Neutrophil (primary cell): ENCODE data around the gene C3orf22.
A peak's percentile ranks its signal among the peaks of the same experiment; 100 is the strongest.

Source experiments
- H3K27ac ChIP-seq: fragments of 200-600 bp; sonication (generic); 2 replicates; pipeline ENCODE4 v1.5.1; 2016; ENCODE audit warnings: mild to moderate bottlenecking, moderate library complexity
- H3K27me3 ChIP-seq: fragments of 200-600 bp; sonication (generic); 2 replicates; pipeline ENCODE4 v1.6.0; 2016; ENCODE audit warnings: mild to moderate bottlenecking
- H3K36me3 ChIP-seq: fragments of 200-600 bp; sonication (generic); 2 replicates; pipeline ENCODE4 v1.5.1; 2017
- H3K4me1 ChIP-seq, 2 experiments: fragments of 200-600 bp in 1 of 2; sonication (generic) in 1 of 2; 1 replicate in 1 of 2; 2 replicates in 1 of 2; pipeline versions ENCODE4 v1.5.1 to v1.6.1; 2013 to 2016; ENCODE audit warnings: low read depth in 1 of 2, low read length in 1 of 2, mild to moderate bottlenecking in 1 of 2, moderate library complexity in 1 of 2; ENCODE audit not compliant: control insufficient read depth in 1 of 2, insufficient read depth in 1 of 2
- H3K4me3 ChIP-seq, 2 experiments: fragments of 200-600 bp in 1 of 2; sonication (generic) in 1 of 2; 1 replicate in 1 of 2; 2 replicates in 1 of 2; pipeline ENCODE4 v1.5.1; 2013 to 2016; ENCODE audit warnings: low read depth in 1 of 2, low read length in 1 of 2, mild to moderate bottlenecking in 1 of 2, moderate library complexity in 1 of 2
- H3K9me3 ChIP-seq: fragments of 200-600 bp; sonication (generic); 2 replicates; pipeline ENCODE4 v1.5.1; 2016
- TF ChIP-seq, protein P1 (sequence below): fragments of 200-600 bp; sonication (generic); IDR thresholded peaks from 2 replicates; pipeline ENCODE4 v1.5.1; 2016; ENCODE audit warnings: antibody characterized with exemption

The C3orf22 gene

GRCh38 chr3:126544596-126545281 lies 14.0 kb downstream of the C3orf22 start:
- peaks cover 25 to 27% of the 10 kb centered on the region in 2 experiments for H3K4me1 ChIP-seq
- no peaks in the 10 kb centered on the region for H3K27me3 ChIP-seq
- H3K27ac ChIP-seq = no peak overlapping the region
- TF ChIP-seq, protein P1, sequence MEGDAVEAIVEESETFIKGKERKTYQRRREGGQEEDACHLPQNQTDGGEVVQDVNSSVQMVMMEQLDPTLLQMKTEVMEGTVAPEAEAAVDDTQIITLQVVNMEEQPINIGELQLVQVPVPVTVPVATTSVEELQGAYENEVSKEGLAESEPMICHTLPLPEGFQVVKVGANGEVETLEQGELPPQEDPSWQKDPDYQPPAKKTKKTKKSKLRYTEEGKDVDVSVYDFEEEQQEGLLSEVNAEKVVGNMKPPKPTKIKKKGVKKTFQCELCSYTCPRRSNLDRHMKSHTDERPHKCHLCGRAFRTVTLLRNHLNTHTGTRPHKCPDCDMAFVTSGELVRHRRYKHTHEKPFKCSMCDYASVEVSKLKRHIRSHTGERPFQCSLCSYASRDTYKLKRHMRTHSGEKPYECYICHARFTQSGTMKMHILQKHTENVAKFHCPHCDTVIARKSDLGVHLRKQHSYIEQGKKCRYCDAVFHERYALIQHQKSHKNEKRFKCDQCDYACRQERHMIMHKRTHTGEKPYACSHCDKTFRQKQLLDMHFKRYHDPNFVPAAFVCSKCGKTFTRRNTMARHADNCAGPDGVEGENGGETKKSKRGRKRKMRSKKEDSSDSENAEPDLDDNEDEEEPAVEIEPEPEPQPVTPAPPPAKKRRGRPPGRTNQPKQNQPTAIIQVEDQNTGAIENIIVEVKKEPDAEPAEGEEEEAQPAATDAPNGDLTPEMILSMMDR = no peak
- no peak overlapping the region for H3K4me3 ChIP-seq
- H3K9me3 ChIP-seq = no peaks in the 10 kb centered on the region
- H3K36me3 ChIP-seq = no peaks in the 10 kb centered on the region

DNA sequence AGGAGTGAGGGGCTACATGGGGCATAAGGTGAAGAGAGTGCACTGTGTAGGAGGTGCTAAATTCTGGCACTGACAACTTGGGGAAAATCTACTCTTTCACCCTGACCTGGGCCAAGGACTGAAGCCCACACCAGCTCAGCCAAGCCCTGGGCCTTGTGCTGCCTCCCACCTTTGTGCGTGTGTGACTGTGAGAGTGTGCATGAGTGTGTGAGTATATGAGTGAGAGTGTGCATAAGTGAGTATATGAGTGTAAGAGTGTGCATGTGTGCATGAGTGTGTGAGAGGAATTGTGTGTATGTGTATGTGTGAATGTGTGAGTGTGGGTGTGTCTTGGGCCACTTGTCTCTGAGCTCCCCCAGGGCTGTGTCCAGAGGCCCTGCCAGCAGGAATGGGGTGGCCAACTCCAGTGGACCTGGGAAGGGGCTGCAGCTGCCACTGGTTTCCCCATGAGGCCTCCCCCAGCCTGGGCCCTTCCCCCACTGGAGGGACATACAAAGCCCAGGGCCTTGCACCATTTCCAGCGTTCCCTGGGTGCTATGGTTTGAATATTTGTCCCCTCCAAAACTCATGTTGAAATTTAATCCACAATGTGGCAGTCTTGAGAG lies 15.2 kb downstream of the C3orf22 start:
- H3K27me3 ChIP-seq = no peaks in the 10 kb centered on the region
- no peak overlapping the region for H3K4me3 ChIP-seq
- H3K4me1 ChIP-seq = peaks cover 19% of the 10 kb centered on the region in 2 experiments
- TF ChIP-seq, protein P1 = no peak
- H3K36me3 ChIP-seq = no peaks in the 10 kb centered on the region
- no peaks in the 10 kb centered on the region for H3K9me3 ChIP-seq
- H3K27ac ChIP-seq = no peak overlapping the region

GRCh38 chr3:126542340-126543241 lies 16.1 kb downstream of the C3orf22 start:
- H3K9me3 ChIP-seq = no peaks in the 10 kb centered on the region
- H3K27me3 ChIP-seq = no peaks in the 10 kb centered on the region
- TF ChIP-seq, protein P1 = no peak
- no peak overlapping the region for H3K27ac ChIP-seq
- H3K4me3 ChIP-seq = no peak overlapping the region
- H3K4me1 ChIP-seq = peaks cover 19% of the 10 kb centered on the region in 2 experiments
- no peaks in the 10 kb centered on the region for H3K36me3 ChIP-seq

DNA sequence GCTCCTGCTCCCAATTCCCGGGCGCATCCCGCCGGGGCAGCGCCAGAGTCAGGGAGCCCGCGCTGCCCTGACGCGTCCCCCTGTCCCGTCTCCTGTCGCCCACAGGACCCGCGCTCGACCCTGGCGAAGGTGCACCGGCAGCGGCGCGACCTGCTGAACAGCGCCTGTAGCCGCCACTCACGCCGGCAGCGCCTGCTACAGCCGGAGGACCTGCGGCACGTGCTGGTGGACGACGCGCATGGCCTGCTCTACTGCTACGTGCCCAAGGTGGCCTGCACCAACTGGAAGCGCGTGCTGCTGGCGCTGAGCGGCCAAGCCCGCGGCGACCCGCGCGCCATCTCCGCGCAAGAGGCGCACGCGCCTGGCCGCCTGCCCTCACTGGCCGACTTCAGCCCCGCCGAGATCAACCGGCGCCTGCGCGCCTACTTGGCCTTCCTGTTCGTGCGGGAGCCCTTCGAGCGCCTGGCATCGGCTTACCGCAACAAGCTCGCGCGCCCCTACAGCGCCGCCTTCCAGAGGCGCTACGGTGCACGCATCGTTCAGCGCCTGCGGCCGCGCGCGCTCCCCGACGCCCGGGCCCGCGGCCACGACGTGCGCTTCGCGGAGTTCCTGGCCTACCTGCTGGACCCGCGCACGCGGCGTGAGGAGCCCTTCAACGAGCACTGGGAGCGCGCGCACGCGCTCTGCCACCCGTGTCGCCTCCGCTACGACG lies 16.9 kb downstream of the C3orf22 start:
- Histone ChIP-seq H3K4me1 (peaks cover 19% of the 10 kb centered on the region in 2 experiments), H3K27ac (peak overlapping the region; percentile 89), H3K27me3 (no peaks in the 10 kb centered on the region), H3K4me3 (no peak overlapping the region), H3K36me3 (no peaks in the 10 kb centered on the region), H3K9me3 (no peaks in the 10 kb centered on the region)
- TF ChIP-seq, protein P1 = no peak

DNA sequence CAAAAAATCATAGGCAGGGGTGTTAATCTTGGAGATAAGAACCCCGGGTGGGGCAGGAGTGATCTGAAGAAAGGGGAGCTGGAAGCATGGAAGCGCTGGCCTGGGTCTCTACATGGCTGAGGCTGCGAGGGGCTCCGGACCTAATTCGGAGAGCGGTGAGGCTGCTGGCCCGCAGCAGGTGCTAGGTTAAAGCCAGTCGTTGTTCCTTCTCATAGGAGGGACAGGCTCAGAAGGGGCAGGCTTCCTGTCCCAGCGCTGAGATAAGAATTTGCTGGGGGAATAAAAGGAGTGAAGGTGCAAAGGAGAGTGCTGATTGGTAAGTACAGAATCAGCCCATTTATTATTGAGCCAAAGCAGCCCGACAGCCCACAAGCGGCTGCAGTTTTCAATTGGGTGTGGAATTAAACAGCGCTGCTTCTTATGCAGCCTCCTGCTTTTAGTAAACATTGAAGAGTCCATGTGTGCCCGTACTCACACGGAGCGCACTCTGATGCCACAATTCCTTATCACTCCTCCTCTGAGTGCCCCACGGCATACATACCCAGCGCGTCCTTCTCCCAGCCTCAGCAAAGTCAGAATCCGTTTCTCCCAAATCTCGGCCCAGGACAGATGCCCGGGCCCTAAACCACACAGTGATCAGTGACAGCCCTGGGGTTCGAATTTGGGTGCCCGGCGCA lies 17.6 kb downstream of the C3orf22 start:
- H3K4me1 ChIP-seq = peaks cover 19% of the 10 kb centered on the region in 2 experiments
- H3K4me3 ChIP-seq = peak overlapping the region; percentile 32 to 62
- H3K36me3 ChIP-seq = no peaks in the 10 kb centered on the region
- H3K9me3 ChIP-seq = no peaks in the 10 kb centered on the region
- no peaks in the 10 kb centered on the region for H3K27me3 ChIP-seq
- peak overlapping the region; percentile 89 for H3K27ac ChIP-seq
- TF ChIP-seq, protein P1 = no peak
